DOHH2 (cell line): ENCODE data around the gene PRKAG3.

ENCODE experiments used
- H3F3A ChIP-seq: fragments of 200-600 bp; sonication (generic), shearing (Covaris generic); 2 replicates; pipeline ENCODE4 v1.6.0; 2016; ENCODE audit warnings: antibody characterized with exemption, mild to moderate bottlenecking; ENCODE audit not compliant: control insufficient read depth, insufficient read depth
- H3K27ac ChIP-seq: fragments of 200-600 bp; sonication (generic); 2 replicates; pipeline ENCODE4 v1.5.1; 2014; ENCODE audit warnings: low read depth, mild to moderate bottlenecking, low read length, moderate library complexity
- H3K27me3 ChIP-seq: fragments of 200-600 bp; sonication (generic); 2 replicates; pipeline ENCODE4 v1.6.1; 2014; ENCODE audit warnings: mild to moderate bottlenecking, low read length, mixed read lengths; ENCODE audit not compliant: control insufficient read depth
- H3K36me3 ChIP-seq: fragments of 200-600 bp; sonication (generic); 2 replicates; pipeline ENCODE4 v1.6.1; 2014; ENCODE audit warnings: mild to moderate bottlenecking, low read length, moderate library complexity, mixed read lengths; ENCODE audit not compliant: control insufficient read depth
- H3K4me1 ChIP-seq: fragments of 200-600 bp; sonication (generic); 2 replicates; pipeline ENCODE4 v1.6.1; 2014; ENCODE audit warnings: mild to moderate bottlenecking, low read length, mixed read lengths; ENCODE audit not compliant: control insufficient read depth
- H3K4me2 ChIP-seq: fragments of 200-600 bp; sonication (generic); 2 replicates; pipeline ENCODE4 v1.6.0; 2014; ENCODE audit warnings: mild to moderate bottlenecking, low read length, moderate library complexity
- H3K4me3 ChIP-seq: fragments of 200-600 bp; sonication (generic); 2 replicates; pipeline ENCODE4 v1.5.1; 2014; ENCODE audit warnings: mild to moderate bottlenecking, low read length, mixed read lengths
- H3K79me2 ChIP-seq: fragments of 200-600 bp; sonication (generic); 2 replicates; pipeline ENCODE4 v1.6.1; 2014; ENCODE audit warnings: mild to moderate bottlenecking, low read length, mixed read lengths; ENCODE audit not compliant: control insufficient read depth
- H3K9me2 ChIP-seq: fragments of 200-600 bp; sonication (generic); replicated peaks from 2 replicates; pipeline ENCODE4 v1.6.1; 2014; ENCODE audit warnings: mild to moderate bottlenecking, low read length, mixed read lengths; ENCODE audit not compliant: control insufficient read depth
- H3K9me3 ChIP-seq: fragments of 200-600 bp; sonication (generic); 2 replicates; pipeline ENCODE4 v1.6.1; 2014; ENCODE audit warnings: antibody characterized with exemption, low read length, mixed read lengths; ENCODE audit not compliant: control insufficient read depth, insufficient read depth
- H4K20me1 ChIP-seq: fragments of 200-600 bp; sonication (generic); 2 replicates; pipeline ENCODE4 v1.6.0; 2014; ENCODE audit warnings: low read depth, mild to moderate bottlenecking, antibody characterized with exemption, low read length, moderate library complexity; ENCODE audit not compliant: control insufficient read depth, insufficient read depth
- EZH2phosphoT487 ChIP-seq: fragments of 200-600 bp; sonication (generic); IDR thresholded peaks from 2 replicates; pipeline ENCODE4 v1.6.1; 2017; ENCODE audit warnings: borderline replicate concordance, mild to moderate bottlenecking, antibody characterized with exemption, low read length, moderate library complexity, mixed read lengths
- TF ChIP-seq, protein P1 (sequence below): fragments of 200-600 bp; sonication (generic); IDR thresholded peaks from one replicate; pipeline ENCODE4 v1.5.1; 2014; ENCODE audit warnings: antibody characterized with exemption, mild to moderate bottlenecking, low read depth, low read length; ENCODE audit not compliant: poor library complexity, severe bottlenecking

The PRKAG3 gene

GRCh38 chr2:218856896-218857243 lies 25.3 kb upstream of the PRKAG3 start:
- H3K4me2 ChIP-seq, result no peak overlapping the region
- no peaks in the 10 kb centered on the region for H3F3A ChIP-seq
- no peak overlapping the region for H3K4me3 ChIP-seq
- peaks cover 5% of the 10 kb centered on the region; the same call in 1 of the 2 replicates for H3K4me1 ChIP-seq
- TF ChIP-seq, protein P1, sequence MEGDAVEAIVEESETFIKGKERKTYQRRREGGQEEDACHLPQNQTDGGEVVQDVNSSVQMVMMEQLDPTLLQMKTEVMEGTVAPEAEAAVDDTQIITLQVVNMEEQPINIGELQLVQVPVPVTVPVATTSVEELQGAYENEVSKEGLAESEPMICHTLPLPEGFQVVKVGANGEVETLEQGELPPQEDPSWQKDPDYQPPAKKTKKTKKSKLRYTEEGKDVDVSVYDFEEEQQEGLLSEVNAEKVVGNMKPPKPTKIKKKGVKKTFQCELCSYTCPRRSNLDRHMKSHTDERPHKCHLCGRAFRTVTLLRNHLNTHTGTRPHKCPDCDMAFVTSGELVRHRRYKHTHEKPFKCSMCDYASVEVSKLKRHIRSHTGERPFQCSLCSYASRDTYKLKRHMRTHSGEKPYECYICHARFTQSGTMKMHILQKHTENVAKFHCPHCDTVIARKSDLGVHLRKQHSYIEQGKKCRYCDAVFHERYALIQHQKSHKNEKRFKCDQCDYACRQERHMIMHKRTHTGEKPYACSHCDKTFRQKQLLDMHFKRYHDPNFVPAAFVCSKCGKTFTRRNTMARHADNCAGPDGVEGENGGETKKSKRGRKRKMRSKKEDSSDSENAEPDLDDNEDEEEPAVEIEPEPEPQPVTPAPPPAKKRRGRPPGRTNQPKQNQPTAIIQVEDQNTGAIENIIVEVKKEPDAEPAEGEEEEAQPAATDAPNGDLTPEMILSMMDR, result no peak
- TF ChIP-seq EZH2phosphoT487, result no peak
- H3K79me2 ChIP-seq, result no peaks in the 10 kb centered on the region
- peaks cover 75% of the 10 kb centered on the region for H3K27me3 ChIP-seq
- H3K36me3 ChIP-seq, result no peaks in the 10 kb centered on the region
- no peaks in the 10 kb centered on the region for H3K9me2 ChIP-seq
- H4K20me1 ChIP-seq, result no peaks in the 10 kb centered on the region
- H3K27ac ChIP-seq, result no peak overlapping the region
- no peaks in the 10 kb centered on the region for H3K9me3 ChIP-seq

- peaks cover 70% of the 10 kb centered on the region for H3K27me3 ChIP-seq
- H3F3A ChIP-seq, result no peaks in the 10 kb centered on the region
- H4K20me1 ChIP-seq, result no peaks in the 10 kb centered on the region
- H3K9me2 ChIP-seq, result no peaks in the 10 kb centered on the region
- peaks cover 5% of the 10 kb centered on the region; the same call in 1 of the 2 replicates for H3K4me1 ChIP-seq
- no peak overlapping the region; the same call in 1 of the 2 replicates for H3K4me2 ChIP-seq
- H3K79me2 ChIP-seq, result no peaks in the 10 kb centered on the region
- TF ChIP-seq, protein P1, result no peak
- no peak overlapping the region for H3K4me3 ChIP-seq
- no peak overlapping the region for H3K27ac ChIP-seq
- H3K9me3 ChIP-seq, result no peaks in the 10 kb centered on the region
- H3K36me3 ChIP-seq, result no peaks in the 10 kb centered on the region
Observed at GRCh38 chr2:218856167-218856895, 24.7 kb upstream of the PRKAG3 start.

- H4K20me1 ChIP-seq, result no peaks in the 10 kb centered on the region
- peaks cover 64% of the 10 kb centered on the region for H3K27me3 ChIP-seq
- no peak overlapping the region for H3K4me3 ChIP-seq
- no peaks in the 10 kb centered on the region for H3K9me2 ChIP-seq
- no peaks in the 10 kb centered on the region for H3K36me3 ChIP-seq
- no peaks in the 10 kb centered on the region for H3K79me2 ChIP-seq
- H3K4me2 ChIP-seq, result no peak overlapping the region
- no peaks in the 10 kb centered on the region for H3F3A ChIP-seq
- TF ChIP-seq, protein P1, result no peak
- TF ChIP-seq EZH2phosphoT487, result no peak
- H3K27ac ChIP-seq, result no peak overlapping the region
- no peaks in the 10 kb centered on the region for H3K9me3 ChIP-seq
- H3K4me1 ChIP-seq, result peaks cover 5% of the 10 kb centered on the region; the same call in 1 of the 2 replicates
Observed at GRCh38 chr2:218855305-218856166, 23.9 kb upstream of the PRKAG3 start.
